Hindlimb muscle (tissue), 1 donor: Measurements from ENCODE around the gene AMBRA1. TPM values are rescaled to one million over a fixed set of nuclear protein-coding genes. Genes with fewer than 3 reads are reported as not detected.
"Not testable (repeated sequence)": the region's sequence is repeated elsewhere in the genome, so short reads cannot be mapped to it uniquely, and the experiment has no call there.

ENCODE experiments used
- DNase-seq: peaks from one replicate; pipeline ENCODE4 v3.0.0-alpha.2; 2013
- polyA plus RNA-seq: library from polyadenylated mRNA; unstranded; fragments of 120-200 nt; gene quantifications from one replicate; pipeline ENCODE4 v1.2.1, GENCODE V29; 2013; ENCODE audit not compliant: insufficient read length

Gene AMBRA1
- polyA plus RNA-seq, 1 donor: 15.1 TPM

DNA sequence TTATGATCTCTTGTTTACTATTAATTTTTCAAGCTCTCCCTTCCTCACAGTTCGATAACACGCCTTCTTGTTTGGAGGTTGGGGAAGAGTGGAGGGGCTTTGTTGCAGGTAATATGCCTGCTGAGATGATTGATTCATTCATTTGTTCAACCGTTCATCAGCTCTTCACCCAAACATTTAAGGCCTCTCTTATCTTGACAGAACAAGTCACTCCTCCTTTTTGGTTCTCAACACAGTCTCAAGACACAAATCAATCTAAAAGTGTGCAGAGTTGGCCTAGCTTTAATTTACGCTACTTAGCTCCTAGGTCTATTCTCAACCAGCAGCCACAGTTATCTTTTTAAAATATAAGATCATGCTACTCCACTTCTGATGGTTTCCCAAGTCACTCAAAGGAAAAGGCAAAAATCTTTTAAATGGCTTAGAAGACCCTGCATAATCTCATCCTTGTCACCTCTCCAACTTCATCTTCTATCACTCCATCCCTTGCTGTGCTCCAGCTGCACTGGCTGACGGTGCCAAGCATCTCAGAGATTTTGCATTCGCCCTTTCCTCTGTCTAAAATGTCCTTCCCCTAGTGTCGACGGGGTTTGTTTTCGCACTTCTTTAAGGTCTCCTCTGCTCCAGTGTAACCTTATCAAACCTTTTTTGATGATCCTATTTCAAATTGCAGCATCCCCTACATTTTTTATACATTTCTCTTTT, 60.3 kb downstream of the AMBRA1 start:
- DNase-seq: no peak

DNA sequence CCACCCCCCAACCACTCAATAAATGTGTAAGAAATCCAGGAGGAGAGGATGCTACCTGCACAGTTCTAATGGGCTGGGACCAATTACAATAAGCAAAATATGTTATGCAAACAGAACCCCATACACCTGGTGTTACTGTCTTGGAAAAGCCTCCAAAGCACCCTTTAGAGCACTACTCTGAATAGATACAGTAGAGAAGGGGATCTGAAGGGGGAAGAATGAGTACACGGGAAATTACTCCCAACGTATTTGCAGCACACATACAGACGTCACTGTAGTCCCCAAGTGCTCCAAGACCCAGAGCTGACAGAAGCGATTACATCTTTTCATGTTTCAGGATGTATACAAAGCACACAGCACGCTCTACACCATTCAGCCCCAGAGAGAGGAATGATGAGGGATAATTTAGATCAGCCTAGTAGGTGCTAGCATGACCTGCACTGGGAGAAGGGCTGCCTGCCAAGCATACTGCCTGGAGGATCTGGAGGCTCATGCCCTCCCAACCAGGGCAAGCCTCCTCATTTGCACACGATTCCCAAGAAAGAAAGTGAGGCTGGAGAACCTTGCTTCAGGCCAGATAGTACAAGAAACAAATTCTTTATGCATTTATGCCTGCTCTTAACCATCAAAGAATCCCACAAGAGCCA, 63.8 kb downstream of the AMBRA1 start:
- no peak for DNase-seq

DNA sequence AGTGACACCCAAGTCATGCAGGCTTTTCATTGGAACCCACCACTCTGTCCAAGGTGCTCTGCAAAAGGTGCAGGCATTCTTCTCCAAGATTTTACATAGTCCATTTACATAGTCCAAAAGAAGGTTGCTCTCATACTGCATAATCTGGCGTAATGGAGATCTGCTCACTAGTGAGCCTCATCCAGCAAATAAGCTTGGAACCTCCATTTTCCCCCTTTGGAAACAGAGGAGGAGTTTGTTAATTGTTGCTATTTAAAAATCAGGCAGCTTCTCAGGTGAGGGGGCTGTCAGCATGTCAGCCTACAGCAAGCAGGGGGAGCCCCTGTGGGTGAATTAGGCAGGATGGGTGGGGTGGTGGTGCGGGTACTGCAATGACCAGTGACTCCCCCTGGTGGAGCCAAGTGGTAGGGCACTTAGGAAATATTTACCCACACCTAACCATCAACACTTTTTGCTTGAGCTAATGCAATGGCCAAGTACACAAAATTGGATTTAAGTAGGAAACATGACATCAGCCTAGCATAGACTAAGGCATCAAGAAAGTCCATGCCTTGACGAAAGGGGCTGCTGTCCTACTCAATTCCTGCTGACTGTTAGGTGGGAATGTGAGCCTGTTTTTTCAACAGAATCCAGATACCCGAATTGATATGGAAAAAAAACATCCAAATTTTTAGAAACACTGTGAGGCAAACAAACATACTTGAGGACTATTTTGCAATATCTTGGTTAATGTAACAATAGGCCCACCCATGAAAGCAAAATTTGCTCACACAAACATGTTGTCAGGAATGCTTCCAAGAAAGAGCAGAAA, 64.5 kb downstream of the AMBRA1 start:
- DNase-seq: peak; percentile 24

DNA sequence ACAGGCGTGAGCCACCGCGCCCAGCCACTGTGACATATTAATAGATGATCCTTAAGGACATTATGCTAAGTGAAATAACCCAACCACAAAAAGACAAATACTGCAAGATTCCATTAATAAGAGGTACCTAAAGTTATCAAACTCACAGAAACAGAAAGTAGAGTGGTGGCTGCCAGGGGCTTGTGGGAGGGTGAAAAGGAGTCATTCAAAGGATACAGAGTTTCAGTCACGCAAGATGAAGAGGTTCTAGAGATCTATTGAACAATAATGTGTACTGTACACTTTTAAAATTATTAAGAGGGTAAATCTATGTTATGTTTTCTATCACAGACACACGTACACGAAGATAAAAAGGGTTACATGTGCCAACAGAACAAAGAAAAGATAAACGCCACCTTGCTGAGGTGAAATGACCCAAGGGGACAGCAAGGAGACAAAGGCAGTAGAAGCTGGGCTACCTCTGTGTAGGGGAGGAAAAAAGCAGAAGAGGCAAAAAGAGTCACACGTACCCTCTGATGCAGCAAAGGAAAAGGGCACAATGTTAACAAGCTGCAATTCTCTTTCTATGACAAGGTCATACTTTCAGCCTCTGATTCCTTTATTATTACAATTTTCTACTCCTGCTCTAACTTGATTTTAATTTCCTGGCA, 65.3 kb downstream of the AMBRA1 start:
- no peak for DNase-seq

DNA sequence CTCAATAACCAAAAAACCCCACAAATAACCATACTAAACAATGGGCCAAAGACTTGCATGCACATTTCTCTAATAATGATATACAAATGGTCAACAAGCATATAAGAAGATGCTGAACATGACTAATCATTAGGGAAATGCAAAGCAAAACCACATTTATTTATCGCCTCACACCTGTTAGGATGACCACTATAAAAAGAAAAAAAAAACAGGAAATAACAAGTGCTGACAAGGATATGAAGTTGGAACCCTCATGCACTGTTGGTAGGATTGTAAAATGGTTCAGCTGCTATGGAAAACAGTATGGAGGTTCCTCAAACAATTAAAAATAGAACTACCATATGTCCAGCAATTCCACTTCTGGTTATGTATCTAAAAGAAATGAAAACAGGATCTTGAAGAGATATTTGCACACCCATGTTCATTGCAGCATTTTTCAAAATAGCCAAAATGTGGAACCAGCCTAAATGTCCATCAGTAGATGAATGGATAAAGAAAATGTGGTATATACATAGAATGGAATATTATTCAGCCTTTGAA, 66.2 kb downstream of the AMBRA1 start:
- DNase-seq: no peak

DNA sequence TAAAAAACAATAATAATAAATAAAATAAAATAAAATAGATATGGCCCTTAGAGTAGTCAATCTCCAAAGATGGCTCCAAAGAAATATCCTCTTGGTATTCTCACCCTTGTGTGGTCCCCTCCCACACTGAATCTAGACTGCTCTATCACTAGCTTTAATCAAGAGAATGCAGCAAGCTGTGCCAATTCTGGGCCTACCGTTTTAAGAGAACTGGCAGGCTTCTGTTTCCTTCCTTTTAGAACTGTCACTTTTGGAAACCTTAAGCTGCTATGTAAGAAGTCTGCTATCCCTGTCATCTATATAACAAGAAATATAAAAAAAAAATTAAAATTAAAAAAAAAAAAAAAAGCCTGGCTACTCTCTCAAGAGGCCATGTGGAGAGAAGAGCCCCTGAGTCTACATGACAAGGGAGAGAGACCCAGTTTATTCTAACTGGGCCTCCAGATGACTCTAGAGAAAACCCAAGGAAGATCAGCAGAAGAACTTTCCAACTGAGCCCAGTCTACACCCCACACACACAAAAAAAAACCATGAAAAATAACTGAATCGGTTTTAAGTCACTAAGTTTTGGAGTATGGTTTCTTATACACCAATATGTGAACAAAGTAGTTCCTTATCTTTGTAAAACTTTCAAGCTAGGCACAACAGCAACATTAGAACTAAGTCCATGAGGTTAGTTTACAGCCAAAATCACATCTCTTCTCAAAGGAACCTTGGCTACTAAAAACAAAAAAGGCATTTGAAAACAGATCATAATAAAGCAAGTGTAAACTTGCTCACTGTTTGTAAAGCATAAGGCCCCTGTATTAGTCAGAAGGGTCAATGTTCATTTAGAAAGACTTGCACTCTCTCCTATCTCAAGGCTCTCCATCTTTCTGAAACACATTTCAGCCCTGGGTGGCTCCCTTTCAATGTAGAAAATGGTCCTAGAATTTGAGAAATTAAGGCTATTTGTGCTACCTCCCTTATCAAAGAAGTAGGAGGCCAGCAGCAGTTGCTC, 67.3 kb downstream of the AMBRA1 start:
- no peak for DNase-seq

DNA sequence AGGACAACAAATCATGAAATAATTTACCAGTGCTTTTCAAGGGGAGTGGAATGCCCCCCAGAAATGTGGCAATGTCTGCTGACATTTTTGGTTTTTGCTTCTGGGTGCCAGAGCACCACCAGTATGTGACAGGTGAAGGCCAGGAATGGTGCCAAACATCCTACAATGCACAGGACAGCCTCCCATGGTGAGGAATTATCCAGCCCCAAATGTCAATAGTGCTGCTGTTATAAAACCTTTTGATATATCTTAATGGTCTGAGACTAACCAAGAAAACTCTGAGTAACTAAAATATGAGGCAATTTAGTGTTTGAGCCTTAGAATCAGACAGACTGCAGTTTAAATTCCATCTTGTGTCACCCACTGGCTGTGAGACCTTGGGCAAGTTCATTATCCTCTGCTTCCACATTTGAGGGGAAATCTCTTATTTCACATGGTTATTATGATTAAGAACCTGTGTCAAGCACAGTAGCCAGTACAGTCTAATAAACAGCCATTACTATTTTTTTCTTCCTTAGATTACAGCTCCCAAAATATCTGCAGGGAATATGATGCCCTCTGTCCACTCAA, 69.5 kb downstream of the AMBRA1 start:
- no peak for DNase-seq

DNA sequence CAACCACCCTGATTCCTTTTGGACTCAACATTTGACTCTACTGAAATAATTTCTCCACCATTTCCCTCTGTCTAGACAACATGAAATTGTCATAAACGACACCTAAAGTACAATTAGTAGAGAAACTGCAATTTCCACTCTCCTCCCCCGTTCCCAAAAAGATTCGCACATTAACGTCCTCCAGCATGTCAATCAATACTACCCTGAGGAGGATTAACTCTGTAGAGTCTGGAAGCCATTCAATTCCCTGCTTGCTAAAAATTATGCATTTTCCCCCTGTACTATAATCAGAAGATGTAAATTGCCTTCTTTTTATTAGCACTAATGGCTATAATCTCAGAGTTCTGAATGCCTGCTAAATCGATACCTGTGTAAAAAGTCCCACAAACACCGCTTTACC, 70.5 kb downstream of the AMBRA1 start:
- no peak for DNase-seq

DNA sequence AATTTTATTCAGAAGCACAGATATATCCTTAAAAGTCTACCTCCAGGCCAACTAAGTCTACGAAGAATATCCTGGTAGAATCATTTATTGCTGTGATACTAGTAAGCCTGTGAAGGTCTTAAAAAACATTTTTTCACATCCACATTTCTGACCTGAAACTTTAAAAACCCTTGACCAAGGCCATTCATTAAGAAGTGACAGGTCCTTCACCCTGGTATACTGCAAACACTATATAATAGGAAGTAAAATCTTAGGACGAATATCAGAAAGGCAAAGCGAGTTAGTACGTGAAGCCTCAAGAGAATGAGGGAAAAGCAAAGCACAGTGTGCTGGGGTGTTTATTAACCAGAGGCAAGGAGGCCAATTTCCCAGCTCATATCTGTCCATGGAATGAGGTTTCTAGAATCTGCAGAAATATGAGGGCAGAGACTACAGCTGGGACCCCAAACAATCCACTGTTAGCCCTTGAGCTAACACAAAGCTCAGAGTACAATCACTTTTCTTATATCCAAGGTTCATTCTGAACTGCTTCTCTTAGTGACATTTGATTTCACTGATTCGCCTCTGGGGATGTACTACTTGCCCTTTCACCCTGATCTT, 71.0 kb downstream of the AMBRA1 start:
- DNase-seq: no peak

DNA sequence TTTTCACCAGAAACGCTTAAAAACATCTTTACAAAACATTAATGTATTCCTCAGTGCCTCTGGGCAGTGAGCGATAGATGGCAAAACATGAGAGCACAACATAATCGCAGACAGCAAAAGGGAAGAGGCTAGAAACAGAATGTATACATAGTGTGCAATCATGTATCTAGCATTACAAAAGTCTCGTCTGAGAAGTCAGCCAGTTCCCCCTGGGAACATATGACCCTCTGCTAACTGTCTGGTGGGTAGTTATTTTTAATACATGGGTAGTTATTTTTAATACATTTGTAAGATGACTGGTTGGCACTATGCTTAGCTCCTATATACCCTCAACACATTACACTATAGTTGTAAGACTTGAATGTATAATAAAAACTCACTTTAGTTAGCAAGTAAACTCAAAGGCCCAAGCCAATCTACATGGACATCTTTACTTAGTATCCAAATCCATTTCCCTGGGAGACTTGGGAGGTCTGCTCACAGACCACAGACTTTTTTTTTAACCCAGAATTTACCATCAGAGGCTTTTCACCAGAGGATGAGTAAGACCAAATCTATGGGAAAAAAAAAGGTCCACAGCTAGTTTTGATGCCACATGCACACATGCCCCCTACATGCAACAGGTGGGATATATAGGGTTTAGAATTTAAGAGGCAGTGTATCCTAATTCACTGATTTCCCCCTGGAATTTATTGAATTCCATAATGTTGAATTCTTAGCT, 71.7 kb downstream of the AMBRA1 start:
- DNase-seq: no peak

DNA sequence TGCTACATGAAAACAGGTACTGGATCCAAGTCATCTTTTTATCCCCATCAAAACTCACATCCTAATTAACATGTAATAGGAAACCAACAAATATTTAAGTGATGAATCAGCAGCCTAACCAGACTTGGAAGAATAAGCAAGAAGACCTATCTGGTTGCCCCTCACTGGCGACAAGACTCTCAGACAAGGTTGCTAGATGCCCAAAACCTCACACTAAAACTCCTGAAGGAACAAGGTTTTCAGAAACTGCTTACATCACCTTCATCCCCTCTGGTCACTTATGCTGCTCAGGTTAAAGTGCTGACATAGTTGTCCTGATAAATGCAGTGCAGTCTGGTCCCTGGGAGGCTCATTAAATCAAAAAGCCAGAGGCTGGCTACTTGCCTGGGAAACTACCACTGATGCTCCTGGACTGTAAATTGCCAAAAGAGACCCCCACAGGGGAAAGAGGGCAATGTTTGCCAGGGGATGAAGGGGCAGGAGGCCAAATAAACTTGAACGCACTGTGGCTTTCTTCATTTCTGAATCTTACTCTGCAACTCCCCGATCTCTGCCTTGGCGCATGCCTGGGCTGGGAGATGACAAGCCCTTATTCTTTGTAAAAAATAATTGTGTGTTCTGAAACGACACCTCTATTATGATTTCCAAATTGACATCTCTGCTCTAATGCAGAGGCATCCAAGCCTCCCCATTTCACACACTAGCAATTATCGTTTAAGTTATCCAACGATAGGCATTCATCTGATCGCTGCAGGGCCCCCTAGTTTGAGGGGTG, 72.7 kb downstream of the AMBRA1 start:
- DNase-seq: no peak

DNA sequence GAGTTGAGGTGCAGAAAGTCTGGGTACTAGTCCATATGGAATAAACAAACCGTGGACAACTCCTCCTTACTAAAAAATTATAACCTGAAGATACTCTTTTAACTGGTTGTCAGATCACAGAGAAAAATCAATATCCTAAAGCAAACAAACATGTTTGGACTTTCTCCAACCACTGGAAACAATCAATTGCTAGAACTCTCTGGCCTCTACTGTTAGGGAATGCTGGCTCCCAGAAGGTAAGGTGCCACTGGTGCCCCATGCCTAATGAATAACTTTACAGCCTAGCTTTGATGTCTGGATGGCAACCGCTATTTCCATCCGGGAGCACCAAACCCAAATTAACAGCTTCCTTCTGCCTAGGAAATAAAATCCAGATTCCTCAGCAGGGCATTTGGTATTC, 74.5 kb downstream of the AMBRA1 start:
- DNase-seq: no peak

DNA sequence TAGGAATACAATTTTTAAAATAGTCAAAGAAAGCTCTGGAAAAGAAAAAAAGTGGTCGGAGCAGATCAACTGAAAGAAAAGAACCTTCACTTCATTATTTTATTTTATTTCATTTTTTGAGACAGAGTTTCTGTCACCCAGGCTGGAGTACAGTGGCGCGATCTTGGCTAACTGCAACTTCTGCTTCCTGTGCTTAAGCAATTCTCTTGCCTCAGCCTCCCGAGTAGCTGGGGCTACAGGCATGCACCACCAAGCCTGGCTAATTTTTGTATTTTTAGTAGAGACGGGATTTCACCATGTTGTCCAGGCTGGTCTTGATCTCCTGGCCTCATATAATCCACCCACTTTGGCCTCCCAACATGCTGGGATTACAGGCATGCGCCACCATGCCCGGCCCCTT, 74.9 kb downstream of the AMBRA1 start:
- not testable (repeated sequence) for DNase-seq

DNA sequence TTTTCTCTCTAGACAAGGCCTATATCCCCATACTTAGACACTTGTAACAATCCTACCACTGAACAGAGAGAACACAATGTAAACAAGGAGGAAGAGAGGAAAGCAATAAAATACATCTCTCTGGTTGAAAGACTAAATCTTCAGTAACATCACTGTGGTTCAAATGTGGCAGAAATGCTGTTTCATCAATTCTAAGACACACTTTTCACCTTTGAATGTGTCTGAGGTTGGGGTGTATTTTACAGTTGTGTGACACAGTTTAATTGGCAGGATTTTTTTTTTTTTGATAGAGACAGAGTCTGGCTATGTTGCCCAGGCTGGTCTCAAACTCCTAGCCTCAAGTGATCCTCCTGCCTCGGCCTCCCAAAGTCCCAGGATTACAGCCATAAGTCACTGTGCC, 79.5 kb downstream of the AMBRA1 start:
- no peak for DNase-seq

DNA sequence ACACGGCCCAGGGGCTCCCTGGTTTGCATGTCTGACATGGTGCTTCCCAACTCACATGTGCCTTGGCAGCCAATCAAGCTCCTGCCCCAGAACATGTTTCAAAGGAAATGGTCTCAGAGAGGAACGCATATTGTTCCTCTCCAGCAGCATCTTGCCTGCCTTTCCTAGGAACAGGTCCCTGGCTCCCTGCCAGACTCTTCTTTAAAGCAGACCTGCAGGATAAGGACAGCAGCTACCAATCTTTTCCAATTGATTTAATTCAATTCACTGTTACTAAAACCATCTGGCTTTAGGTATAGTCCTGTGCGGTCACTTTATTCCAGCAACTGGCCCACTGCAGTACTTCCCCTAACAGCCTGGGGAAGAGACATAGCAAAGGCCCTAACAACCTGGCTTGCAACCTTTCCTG, 79.9 kb downstream of the AMBRA1 start:
- DNase-seq: peak; percentile 40

DNA sequence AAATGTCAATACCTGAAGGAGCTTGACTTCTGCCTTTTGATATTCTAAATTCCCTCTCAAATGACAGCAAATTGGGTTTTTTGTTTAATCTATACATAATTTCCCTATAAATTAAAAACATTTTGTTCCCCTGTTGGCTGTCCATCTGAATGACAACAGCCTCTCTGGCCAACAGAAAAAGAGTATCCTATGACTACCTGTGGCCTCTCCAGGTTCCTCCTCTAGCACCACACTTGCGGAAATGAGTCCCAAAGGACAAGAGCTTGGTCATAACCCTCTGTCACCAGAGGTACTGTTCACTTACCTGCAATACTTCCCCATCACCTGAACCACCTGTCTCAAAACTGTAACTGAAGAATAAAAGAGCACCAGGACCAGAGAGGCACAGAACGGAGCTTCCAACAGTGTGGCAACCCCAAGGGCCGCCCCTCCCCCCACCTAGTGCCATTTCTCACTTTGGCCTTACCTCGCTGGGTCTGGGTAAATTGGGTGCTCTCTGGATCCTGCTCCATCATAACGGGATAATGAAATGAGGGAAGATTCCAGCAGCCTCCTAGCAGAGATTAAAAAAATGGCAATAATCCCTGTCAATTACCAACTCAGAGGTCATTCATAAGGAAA, 81.5 kb downstream of the AMBRA1 start:
- no peak for DNase-seq

DNA sequence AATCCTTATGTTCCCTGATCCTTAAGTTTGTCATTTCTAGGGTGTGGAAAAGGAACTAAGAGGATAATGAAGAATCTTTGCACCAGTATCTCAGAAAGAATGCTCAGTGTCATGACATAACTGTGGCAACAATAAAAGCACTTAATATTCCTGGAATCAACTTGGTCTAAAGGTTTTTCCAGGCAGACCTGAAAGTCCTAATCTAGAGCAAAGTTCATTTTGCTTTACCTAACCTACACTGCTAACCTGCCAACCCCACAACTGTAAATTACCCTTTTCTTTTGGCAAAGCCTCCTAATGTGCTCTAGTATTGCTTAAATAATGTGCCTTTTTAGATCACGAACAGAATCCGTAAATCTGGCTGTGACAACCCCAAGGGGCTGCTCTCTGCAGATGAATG, 82.5 kb downstream of the AMBRA1 start:
- no peak for DNase-seq

DNA sequence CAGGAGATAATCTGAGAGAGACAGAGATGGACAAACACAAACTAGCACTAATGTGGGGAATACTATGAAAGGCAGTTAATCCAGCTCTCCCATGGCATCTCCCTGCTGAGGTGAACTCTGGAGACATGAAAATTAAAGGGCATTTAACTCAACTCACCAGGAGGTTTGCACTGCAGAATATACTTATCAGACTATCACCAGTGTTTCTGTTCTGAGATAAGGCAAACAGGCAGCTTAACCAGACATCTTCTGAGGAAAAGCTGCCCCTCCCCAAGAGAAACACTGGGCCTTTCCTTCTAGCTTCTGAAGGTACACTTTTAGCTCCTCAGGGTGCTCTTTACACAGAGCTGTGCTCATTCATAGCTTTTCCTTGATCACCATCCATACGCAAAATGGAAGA, 85.5 kb downstream of the AMBRA1 start:
- DNase-seq: no peak

DNA sequence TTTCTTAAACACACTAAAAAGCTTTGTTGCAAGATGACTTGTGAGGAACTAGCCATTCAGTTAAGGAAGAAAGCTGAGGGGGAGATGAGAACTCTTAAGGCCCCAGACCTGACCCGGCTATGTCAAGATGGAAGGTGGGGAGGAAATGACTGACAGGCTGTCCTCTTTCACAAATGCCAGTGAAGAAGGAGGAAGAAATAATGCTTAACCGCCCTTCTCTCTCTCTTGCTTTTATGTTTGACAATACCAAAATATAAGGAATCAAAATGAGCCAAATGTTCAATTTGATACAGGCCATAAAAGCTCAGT, 87.4 kb downstream of the AMBRA1 start:
- no peak for DNase-seq
